IMR-90 (cell line): ENCODE measurements around the gene GTF2F2. TPM values are rescaled to one million over a fixed set of nuclear protein-coding genes. Genes with fewer than 3 reads are reported as not detected.

Experiments
- ATAC-seq: fragments of 200-7000 bp; cut with Tn5 transposase; 2 replicates; pipeline ENCODE4 v1.9.1; 2020; ENCODE audit warnings: low read depth, mild to moderate bottlenecking, moderate library complexity
- BruUV-seq: library from RNA; stranded (reverse); fragments of 400-500 nt; replicated peaks from 2 replicates; lab custom pipeline; 2021; lab: Mats Ljungman, UMichigan
- CTCF ChIA-PET: fragments of 300-600 bp; formaldehyde crosslinking; extraction: SDS; loops from one replicate; lab custom pipeline; 2021; ENCODE audit warnings: antibody characterized with exemption; lab: Yijun Ruan, JAX
- POLR2A ChIA-PET: fragments of 300-600 bp; sonication (Branson Sonifier 250); formaldehyde crosslinking; loops from one replicate; lab custom pipeline; 2022; ENCODE audit warnings: antibody characterized with exemption; ENCODE audit not compliant: unreplicated experiment; lab: Charles Lee
- DNase-seq: peaks from one replicate; pipeline ENCODE4 v3.0.0; 2013
- H2AFZ ChIP-seq: replicated peaks from 2 replicates; pipeline ENCODE3; 2013; ENCODE audit warnings: low read length, mild to moderate bottlenecking; ENCODE audit not compliant: poor library complexity
- H2AK5ac ChIP-seq: 2 replicates; pipeline ENCODE4 v1.6.1; 2013; ENCODE audit warnings: low read depth, low read length, inconsistent platforms
- H2AK9ac ChIP-seq: replicated peaks from 2 replicates; pipeline ENCODE3; 2013; ENCODE audit warnings: mild to moderate bottlenecking, low read depth, low read length, moderate library complexity; ENCODE audit not compliant: poor library complexity
- H2BK120ac ChIP-seq: 2 replicates; pipeline ENCODE4 v1.6.1; 2013; ENCODE audit warnings: low read depth, low read length, inconsistent platforms
- H2BK15ac ChIP-seq: 3 replicates; pipeline ENCODE4 v1.6.1; 2013; ENCODE audit warnings: low read depth, low read length, inconsistent platforms
- H2BK20ac ChIP-seq: 2 replicates; pipeline ENCODE4 v1.6.1; 2013; ENCODE audit warnings: low read depth, mild to moderate bottlenecking, inconsistent platforms, low read length, moderate library complexity
- H2BK5ac ChIP-seq: 2 replicates; pipeline ENCODE4 v1.6.1; 2013; ENCODE audit warnings: mild to moderate bottlenecking, low read depth, low read length, inconsistent platforms; ENCODE audit not compliant: poor library complexity, severe bottlenecking
- H3K14ac ChIP-seq: replicated peaks from 2 replicates; pipeline ENCODE4 v1.6.1; 2013; ENCODE audit warnings: low read depth, low read length, inconsistent platforms
- H3K18ac ChIP-seq: 2 replicates; pipeline ENCODE4 v1.6.1; 2013; ENCODE audit warnings: low read depth, low read length, control low read depth
- H3K23ac ChIP-seq: 2 replicates; pipeline ENCODE4 v1.6.1; 2013; ENCODE audit warnings: low read depth, low read length, inconsistent platforms
- H3K27ac ChIP-seq: 2 replicates; pipeline ENCODE4 v1.5.1; 2013; ENCODE audit warnings: mild to moderate bottlenecking, control low read depth, low read length; ENCODE audit not compliant: insufficient read depth
- H3K27me3 ChIP-seq: 2 replicates; pipeline ENCODE4 v1.6.1; 2013; ENCODE audit warnings: low read length; ENCODE audit not compliant: control insufficient read depth, insufficient read depth
- H3K36me3 ChIP-seq: 2 replicates; pipeline ENCODE4 v1.6.1; 2013; ENCODE audit warnings: low read length, mixed read lengths; ENCODE audit not compliant: control insufficient read depth, insufficient read depth
- H3K4ac ChIP-seq: 2 replicates; pipeline ENCODE4 v1.6.1; 2013; ENCODE audit warnings: low read depth, low read length, inconsistent platforms
- H3K4me1 ChIP-seq: 2 replicates; pipeline ENCODE4 v1.6.1; 2013; ENCODE audit warnings: low read length, mixed read lengths; ENCODE audit not compliant: control insufficient read depth, insufficient read depth
- H3K4me2 ChIP-seq: 2 replicates; pipeline ENCODE4 v1.6.1; 2013; ENCODE audit warnings: low read depth, mild to moderate bottlenecking, control low read depth, low read length, moderate library complexity
- H3K4me3 ChIP-seq: 2 replicates; pipeline ENCODE4 v1.5.1; 2013; ENCODE audit warnings: low read depth, mild to moderate bottlenecking, control low read depth, low read length, moderate library complexity; ENCODE audit not compliant: insufficient read depth
- H3K56ac ChIP-seq: 2 replicates; pipeline ENCODE4 v1.6.1; 2013; ENCODE audit warnings: low read length, inconsistent platforms; ENCODE audit not compliant: insufficient read depth; ENCODE audit errors: extremely low read depth
- H3K79me1 ChIP-seq, 2 experiments: 2 replicates each; pipeline ENCODE4 v1.6.1; 2013; ENCODE audit warnings: low read length in 2 of 2, inconsistent platforms in 1 of 2, low read depth in 1 of 2
- H3K9ac ChIP-seq: 2 replicates; pipeline ENCODE4 v1.6.1; 2013; ENCODE audit warnings: low read depth, low read length, control low read depth
- H3K9me1 ChIP-seq: 2 replicates; pipeline ENCODE4 v1.6.1; 2013; ENCODE audit warnings: low read length, inconsistent platforms; ENCODE audit not compliant: insufficient read depth
- H3K9me3 ChIP-seq: 2 replicates; pipeline ENCODE4 v1.6.1; 2013; ENCODE audit warnings: low read length; ENCODE audit not compliant: control insufficient read depth, insufficient read depth
- H4K20me1 ChIP-seq: 2 replicates; pipeline ENCODE4 v1.6.1; 2013; ENCODE audit warnings: low read length, inconsistent platforms; ENCODE audit not compliant: insufficient read depth
- H4K5ac ChIP-seq: 2 replicates; pipeline ENCODE4 v1.6.1; 2013; ENCODE audit warnings: mild to moderate bottlenecking, low read depth, low read length, control low read depth
- H4K8ac ChIP-seq, 2 experiments: 2 replicates each; pipeline ENCODE4 v1.6.1; 2013; ENCODE audit warnings: low read depth in 2 of 2, low read length in 2 of 2, control low read depth in 1 of 2, inconsistent platforms in 1 of 2
- H4K91ac ChIP-seq: 2 replicates; pipeline ENCODE4 v1.6.1; 2013; ENCODE audit warnings: low read depth, low read length, inconsistent platforms; ENCODE audit not compliant: insufficient read depth
- BHLHE40 ChIP-seq: fragments of 150-350 bp; IDR thresholded peaks from 2 replicates; pipeline ENCODE4 v1.6.1; 2016; ENCODE audit warnings: mild to moderate bottlenecking, low read depth, low read length
- CEBPB ChIP-seq: IDR thresholded peaks from 2 replicates; pipeline ENCODE4 v1.6.1; 2012; ENCODE audit warnings: low read depth, low read length, improper control_type of control experiment
- CHD1 ChIP-seq: IDR thresholded peaks from 2 replicates; pipeline ENCODE4 v1.6.1; 2012; ENCODE audit warnings: low read depth, low read length, improper control_type of control experiment
- MAFK ChIP-seq: IDR thresholded peaks from 2 replicates; pipeline ENCODE4 v1.6.1; 2012; ENCODE audit warnings: low read depth, low read length, improper control_type of control experiment
- MXI1 ChIP-seq: IDR thresholded peaks from 2 replicates; pipeline ENCODE4 v1.6.1; 2012; ENCODE audit warnings: low read depth, mild to moderate bottlenecking, low read length, moderate library complexity, borderline replicate concordance
- NFE2L2 ChIP-seq: fragments of 150-350 bp; IDR thresholded peaks from 2 replicates; pipeline ENCODE4 v1.6.1; 2016; ENCODE audit warnings: low read depth, mild to moderate bottlenecking, low read length
- POLR2A ChIP-seq: IDR thresholded peaks from 2 replicates; pipeline ENCODE4 v1.6.1; 2012; ENCODE audit warnings: mild to moderate bottlenecking, low read depth, low read length
- RAD21 ChIP-seq: IDR thresholded peaks from 2 replicates; pipeline ENCODE4 v1.6.1; 2012; ENCODE audit warnings: low read length, improper control_type of control experiment
- RFX5 ChIP-seq: IDR thresholded peaks from 2 replicates; pipeline ENCODE4 v1.8.0; 2012; ENCODE audit warnings: low read depth, mild to moderate bottlenecking, low read length, moderate library complexity
- dilution Hi-C: fragments of 300-500 bp; cut with HindIII; formaldehyde crosslinking; loops from one replicate; pipeline ENCODE4 v1.14.3; 2018; ENCODE audit warnings: low sequenced_read_pairs; ENCODE audit not compliant: unreplicated experiment
- in situ Hi-C: fragments of 300-500 bp; cut with MboI; formaldehyde crosslinking; loops from 3 replicates; pipeline ENCODE4 v1.14.3; 2019; ENCODE audit warnings: low sequenced_read_pairs, inconsistent platforms, mixed read lengths
- intact Hi-C: fragments of 100-400 bp; cut with micrococcal nuclease; formaldehyde crosslinking; loops from 2 replicates; pipeline ENCODE4 v1.10.0; 2022
- polyA plus RNA-seq, 3 experiments: library from polyadenylated mRNA; depleted of rRNA; stranded (reverse); fragments of >200 nt; gene quantifications; 2 replicates each; pipeline ENCODE4 v1.2.3, GENCODE V29; 2012; ENCODE audit warnings: low replicate concordance in 1 of 3
- total RNA-seq: library from RNA; depleted of rRNA; stranded (reverse); fragments of >200 nt; gene quantifications from 2 replicates; pipeline ENCODE4 v1.2.3, GENCODE V29; 2012
- TF ChIP-seq, protein P1 (sequence below): conservative IDR thresholded peaks from 2 replicates; pipeline ENCODE4 v1.5.1; 2012; ENCODE audit warnings: mild to moderate bottlenecking, low read depth, low read length, improper control_type of control experiment

Gene GTF2F2
- total and polyA plus RNA-seq, 2 of the 4 experiments (the other 2 are of a cell fraction): 16.5 to 21.0 TPM

DNA sequence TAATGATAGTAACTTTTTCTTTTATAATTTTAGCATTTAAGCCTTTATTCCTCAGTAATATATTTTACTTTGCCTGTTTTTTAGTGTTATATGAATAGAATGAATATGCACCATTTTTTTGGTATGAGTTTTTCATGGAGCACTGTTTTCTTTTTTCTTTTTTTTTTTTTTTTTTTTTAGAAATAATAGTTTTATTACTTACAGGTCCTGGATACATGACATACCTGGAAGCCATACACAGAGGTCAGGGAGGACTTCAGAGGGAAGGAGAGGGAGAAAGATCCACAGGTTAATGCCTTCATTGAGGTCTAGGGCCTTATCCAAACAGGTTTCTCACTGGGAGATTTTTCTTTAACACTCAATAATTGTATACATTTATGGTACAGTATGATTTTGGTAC lies 54.2 kb downstream of the GTF2F2 start:
- no peak overlapping the region for H2BK5ac ChIP-seq
- no peak overlapping the region for H2BK120ac ChIP-seq
- H3K36me3 ChIP-seq: no peaks in the 10 kb centered on the region
- no peak overlapping the region for H3K4me2 ChIP-seq
- CTCF ChIA-PET: interaction anchor here (0.5 kb wide), 1 partner anchor 247 kb away, joined by 3 read pairs; no protein-coding TSS in a partner anchor
- H3K79me1 ChIP-seq: peaks cover 23 to 50% of the 10 kb centered on the region in 2 experiments
- peaks cover 3% of the 10 kb centered on the region for H3K4me1 ChIP-seq
- H3K23ac ChIP-seq: no peak overlapping the region
- dilution Hi-C loops (no loop called here), intact Hi-C loops (no loop called here), in situ Hi-C loops (no loop called here)
- H4K91ac ChIP-seq: no peak overlapping the region
- H3K14ac ChIP-seq: no peak overlapping the region
- H3K9ac ChIP-seq: no peak overlapping the region
- H2AK9ac ChIP-seq: no peak overlapping the region
- peaks cover 13% of the 10 kb centered on the region for H3K9me1 ChIP-seq
- H2BK20ac ChIP-seq: no peak overlapping the region
- H3K27ac ChIP-seq: no peak overlapping the region
- no peak overlapping the region for H3K56ac ChIP-seq
- POLR2A ChIA-PET: no interaction called here
- no peak overlapping the region for H4K8ac ChIP-seq
- no peak overlapping the region for H3K4ac ChIP-seq
- no peak overlapping the region for H3K18ac ChIP-seq
- ATAC-seq (no peak), DNase-seq (no peak)
- no peaks in the 10 kb centered on the region for H3K27me3 ChIP-seq
- no peak overlapping the region for H2AK5ac ChIP-seq
- TF ChIP-seq CEBPB: no peak
- TF ChIP-seq NFE2L2: no peak
- TF ChIP-seq CHD1: no peak
- no peak for TF ChIP-seq MAFK
- TF ChIP-seq, protein P1, sequence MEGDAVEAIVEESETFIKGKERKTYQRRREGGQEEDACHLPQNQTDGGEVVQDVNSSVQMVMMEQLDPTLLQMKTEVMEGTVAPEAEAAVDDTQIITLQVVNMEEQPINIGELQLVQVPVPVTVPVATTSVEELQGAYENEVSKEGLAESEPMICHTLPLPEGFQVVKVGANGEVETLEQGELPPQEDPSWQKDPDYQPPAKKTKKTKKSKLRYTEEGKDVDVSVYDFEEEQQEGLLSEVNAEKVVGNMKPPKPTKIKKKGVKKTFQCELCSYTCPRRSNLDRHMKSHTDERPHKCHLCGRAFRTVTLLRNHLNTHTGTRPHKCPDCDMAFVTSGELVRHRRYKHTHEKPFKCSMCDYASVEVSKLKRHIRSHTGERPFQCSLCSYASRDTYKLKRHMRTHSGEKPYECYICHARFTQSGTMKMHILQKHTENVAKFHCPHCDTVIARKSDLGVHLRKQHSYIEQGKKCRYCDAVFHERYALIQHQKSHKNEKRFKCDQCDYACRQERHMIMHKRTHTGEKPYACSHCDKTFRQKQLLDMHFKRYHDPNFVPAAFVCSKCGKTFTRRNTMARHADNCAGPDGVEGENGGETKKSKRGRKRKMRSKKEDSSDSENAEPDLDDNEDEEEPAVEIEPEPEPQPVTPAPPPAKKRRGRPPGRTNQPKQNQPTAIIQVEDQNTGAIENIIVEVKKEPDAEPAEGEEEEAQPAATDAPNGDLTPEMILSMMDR: no peak
- no peak for TF ChIP-seq RFX5
- TF ChIP-seq MXI1: no peak
- TF ChIP-seq BHLHE40: no peak
- no peak for TF ChIP-seq RAD21
- no peak for TF ChIP-seq POLR2A
- no peak overlapping the region for H4K5ac ChIP-seq
- H2AFZ ChIP-seq: no peak overlapping the region
- no TSS peak for BruUV-seq
- H3K4me3 ChIP-seq: no peak overlapping the region
- H2BK15ac ChIP-seq: no peak overlapping the region
- H3K9me3 ChIP-seq: no peaks in the 10 kb centered on the region
- peaks cover 2% of the 10 kb centered on the region; the same call in 1 of the 2 replicates for H4K20me1 ChIP-seq
